B cell (primary cell): ENCODE data around the gene NPAT. TPM values are rescaled to one million over a fixed set of nuclear protein-coding genes. Genes with fewer than 3 reads are reported as not detected.

Source experiments
- ATAC-seq: fragments of 200-7000 bp; cut with Tn5 transposase; one replicate; pipeline ENCODE4 v1.10.0; 2021; ENCODE audit warnings: low read depth, mild to moderate bottlenecking, moderate number of reproducible peaks, moderate library complexity
- CTCF ChIA-PET: fragments of 350-600 bp; sonication (Branson Sonifier 250); formaldehyde crosslinking; loops from one replicate; lab custom pipeline; 2021; ENCODE audit warnings: antibody characterized with exemption, inconsistent platforms; lab: Charles Lee
- POLR2A ChIA-PET: fragments of 350-600 bp; sonication (Branson Sonifier 250); formaldehyde crosslinking; loops from one replicate; lab custom pipeline; 2021; ENCODE audit warnings: antibody characterized with exemption; lab: Charles Lee
- DNase-seq: peaks from one replicate; pipeline ENCODE4 v3.0.0; 2013
- H2AFZ ChIP-seq: 2 replicates; pipeline ENCODE4 v1.6.1; 2012; ENCODE audit warnings: mild to moderate bottlenecking, low read depth, low read length; ENCODE audit not compliant: insufficient read depth, poor library complexity, severe bottlenecking
- H3K27ac ChIP-seq, 2 donors: 1 replicate in 1 of 2; 2 replicates in 1 of 2; pipeline ENCODE4 v1.5.1; 2012 to 2013; ENCODE audit warnings: low read length in 2 of 2, mild to moderate bottlenecking in 2 of 2, moderate library complexity in 1 of 2
- H3K27me3 ChIP-seq, 4 experiments: fragments of 200-600 bp in 1 of 4; sonication (generic) in 1 of 4; replicated peaks in 1 of 4; 1 replicate in 2 of 4; 2 replicates in 2 of 4; pipeline versions ENCODE4 v1.6.1 to v1.7.0; 2013 to 2016; ENCODE audit warnings: low read length in 3 of 4, mild to moderate bottlenecking in 2 of 4, mixed read lengths in 1 of 4, moderate library complexity in 1 of 4; ENCODE audit not compliant: insufficient read depth in 4 of 4, control insufficient read depth in 3 of 4; ENCODE audit errors: control extremely low read depth in 1 of 4
- H3K36me3 ChIP-seq, 2 experiments: replicated peaks in 1 of 2; 1 replicate in 1 of 2; 2 replicates in 1 of 2; pipeline versions ENCODE4 v1.6.1 to v1.7.1; 2013; ENCODE audit warnings: low read length in 1 of 2; ENCODE audit not compliant: insufficient read depth in 2 of 2, control insufficient read depth in 1 of 2; ENCODE audit errors: control extremely low read depth in 1 of 2, extremely low read depth in 1 of 2
- H3K4me1 ChIP-seq, 2 donors: fragments of 200-600 bp in 1 of 2; sonication (generic) in 1 of 2; 1 replicate in 1 of 2; 2 replicates in 1 of 2; pipeline versions ENCODE4 v1.5.1 to v1.6.1; 2013 to 2017; ENCODE audit warnings: low read length in 2 of 2; ENCODE audit not compliant: control insufficient read depth in 2 of 2, insufficient read depth in 2 of 2
- H3K4me2 ChIP-seq: replicated peaks from 2 replicates; pipeline ENCODE3; 2012; ENCODE audit warnings: mild to moderate bottlenecking, low read depth, low read length; ENCODE audit not compliant: poor library complexity, severe bottlenecking
- H3K4me3 ChIP-seq, 5 experiments: fragments of 200-600 bp in 1 of 5; sonication (generic) in 1 of 5; 1 replicate in 3 of 5; 2 replicates in 2 of 5; pipeline versions ENCODE4 v1.5.1 to v1.7.0; 2011 to 2016; ENCODE audit warnings: low read length in 4 of 5, mild to moderate bottlenecking in 4 of 5, low read depth in 2 of 5, control low read depth in 1 of 5, moderate library complexity in 1 of 5; ENCODE audit not compliant: insufficient read depth in 1 of 5; ENCODE audit errors: control extremely low read depth in 1 of 5, extremely low read depth in 1 of 5
- H3K79me2 ChIP-seq: fragments of 200-600 bp; sonication (generic); one replicate; pipeline ENCODE4 v1.6.0; 2016; ENCODE audit warnings: low read length; ENCODE audit not compliant: control insufficient read depth, insufficient read depth
- H3K9ac ChIP-seq: fragments of 200-600 bp; sonication (generic); 2 replicates; pipeline ENCODE4 v1.6.1; 2017; ENCODE audit warnings: mild to moderate bottlenecking, low read length, moderate library complexity
- H3K9me3 ChIP-seq, 3 donors: one replicate each; pipeline versions ENCODE4 v1.6.1 to v1.7.1; 2013; ENCODE audit warnings: low read length in 2 of 3; ENCODE audit not compliant: control insufficient read depth in 2 of 3, insufficient read depth in 1 of 3; ENCODE audit errors: control extremely low read depth in 1 of 3
- H4K20me1 ChIP-seq: 2 replicates; pipeline ENCODE4 v1.6.0; 2012; ENCODE audit warnings: mild to moderate bottlenecking, low read length; ENCODE audit not compliant: insufficient read depth, control insufficient read depth, poor library complexity, severe bottlenecking
- H3K27ac Mint-ChIP-seq: one replicate; pipeline ENCODE4 v1.8.0; 2021; ENCODE audit warnings: mixed read lengths
- H3K27me3 Mint-ChIP-seq: one replicate; pipeline ENCODE4 v1.8.0; 2021; ENCODE audit warnings: mixed read lengths
- H3K4me1 Mint-ChIP-seq: one replicate; pipeline ENCODE4 v1.8.0; 2021; ENCODE audit warnings: mixed read lengths
- H3K4me3 Mint-ChIP-seq: one replicate; pipeline ENCODE4 v1.8.0; 2021; ENCODE audit warnings: mixed read lengths
- H3K9me3 Mint-ChIP-seq: one replicate; pipeline ENCODE4 v1.8.0; 2022; ENCODE audit warnings: mixed read lengths; ENCODE audit not compliant: insufficient read depth
- CTCF ChIP-seq: fragments of 200-600 bp; IDR thresholded peaks from one replicate; pipeline ENCODE4 v1.8.0; 2022; ENCODE audit warnings: antibody characterized with exemption, mild to moderate bottlenecking
- EZH2 ChIP-seq: IDR thresholded peaks from 2 replicates; pipeline ENCODE4 v1.6.1; 2012; ENCODE audit warnings: borderline replicate concordance, low read depth, mild to moderate bottlenecking, moderate library complexity, low read length; ENCODE audit not compliant: insufficient read depth, poor library complexity, severe bottlenecking
- WGBS: methylation state at CpG from one replicate; pipeline ENCODE4 v1.1.5; 2013; ENCODE audit warnings: missing lambda C conversion rate; ENCODE audit not compliant: insufficient coverage; 5-methylcytosine and 5-hydroxymethylcytosine counted together
- intact Hi-C: fragments of 100-400 bp; cut with micrococcal nuclease; formaldehyde crosslinking; loops from one replicate; pipeline ENCODE4 v1.10.0; 2022
- polyA plus RNA-seq: library from polyadenylated mRNA; depleted of rRNA; stranded (reverse); fragments of >200 nt; gene quantifications from 2 replicates; pipeline ENCODE4 v1.2.3, GENCODE V29; 2012
- total RNA-seq, 2 donors: library from RNA; stranded (reverse); fragments of 120-200 nt in 1 of 2; gene quantifications; 1 replicate in 1 of 2; 2 replicates in 1 of 2; pipeline versions ENCODE4 v1.2.3 to v1.2.4, GENCODE V29; 2013 to 2022

The NPAT gene
- total and polyA plus RNA-seq, 2 donors (not counting 1 experiment from before 2014, with no cell fraction given) = 8.8 to 51.7 TPM

GRCh38 chr11:108117746-108118371 lies 104.6 kb downstream of the NPAT start:
- intact Hi-C loops = loop anchor here (1.0 kb wide), 1 partner anchor 530 kb away; no protein-coding TSS in a partner anchor
- no peak for ATAC-seq
- Mint-ChIP-seq H3K27ac (no peak overlapping the region), H3K4me1 (peaks cover 14% of the 10 kb centered on the region), H3K9me3 (no peaks in the 10 kb centered on the region), H3K27me3 (no peaks in the 10 kb centered on the region), H3K4me3 (no peak overlapping the region)
- TF ChIP-seq CTCF (peak; percentile 70), EZH2 (no peak)
- Histone ChIP-seq H3K79me2 (peaks cover 25% of the 10 kb centered on the region), H3K27ac (no peak overlapping the region), H4K20me1 (no peaks in the 10 kb centered on the region), H2AFZ (no peak overlapping the region), H3K4me2 (no peak overlapping the region), H3K9ac (no peak overlapping the region), H3K36me3 (no peaks in the 10 kb centered on the region), H3K9me3 (no peaks in the 10 kb centered on the region), H3K27me3 (no peaks in the 10 kb centered on the region), H3K4me3 (no peak overlapping the region), H3K4me1 (peaks cover 8 to 16% of the 10 kb centered on the region in 2 donors)
- DNase-seq = peak; percentile 45
- POLR2A ChIA-PET = no interaction called here
- CTCF ChIA-PET = interaction anchor here (0.7 to 3.7 kb wide), 9 partner anchors 8 to 617 kb away, joined by 3 to 39 read pairs (median 4); partner anchors contain the start of genes CUL5 and DDX10

- Histone ChIP-seq H3K4me2 (no peak overlapping the region), H3K27ac (no peak overlapping the region), H3K9me3 (no peaks in the 10 kb centered on the region), H3K27me3 (no peaks in the 10 kb centered on the region), H4K20me1 (no peaks in the 10 kb centered on the region), H3K4me1 (no peaks in the 10 kb centered on the region), H3K9ac (no peak overlapping the region), H2AFZ (no peak overlapping the region), H3K36me3 (no peaks in the 10 kb centered on the region), H3K4me3 (no peak overlapping the region), H3K79me2 (peaks cover 4% of the 10 kb centered on the region)
- no peaks in the 10 kb centered on the region for H3K9me3 Mint-ChIP-seq
- CTCF ChIA-PET = no interaction called here
- H3K4me3 Mint-ChIP-seq = no peak overlapping the region
- TF ChIP-seq CTCF (no peak), EZH2 (no peak)
- no peak for DNase-seq
- no peak for ATAC-seq
- no peaks in the 10 kb centered on the region for H3K27me3 Mint-ChIP-seq
- no peaks in the 10 kb centered on the region for H3K4me1 Mint-ChIP-seq
- H3K27ac Mint-ChIP-seq = no peak overlapping the region
- POLR2A ChIA-PET = no interaction called here
- intact Hi-C loops = no loop called here
- 50% methylated on average over 2 of the region's 5 CpGs for WGBS
Observed at GRCh38 chr11:108115500-108116140, 106.8 kb downstream of the NPAT start.
